ENCODE results near the gene PPP1R12B.
"Not testable (repeated sequence)": the region's sequence is repeated elsewhere in the genome, so short reads cannot be mapped to it uniquely, and the experiment has no call there.

PPP1R12B gene

GRCh38 chr1:202627841-202628565, 279.5 kb downstream of the PPP1R12B start:
- H3K4me3 ChIP-seq (ENCODE audit: low read depth, low read length), result no peak overlapping the region

GRCh38 chr1:202628646-202629215, 280.2 kb downstream of the PPP1R12B start:
- H3K4me3 ChIP-seq (ENCODE audit: low read depth, low read length), result no peak overlapping the region

DNA sequence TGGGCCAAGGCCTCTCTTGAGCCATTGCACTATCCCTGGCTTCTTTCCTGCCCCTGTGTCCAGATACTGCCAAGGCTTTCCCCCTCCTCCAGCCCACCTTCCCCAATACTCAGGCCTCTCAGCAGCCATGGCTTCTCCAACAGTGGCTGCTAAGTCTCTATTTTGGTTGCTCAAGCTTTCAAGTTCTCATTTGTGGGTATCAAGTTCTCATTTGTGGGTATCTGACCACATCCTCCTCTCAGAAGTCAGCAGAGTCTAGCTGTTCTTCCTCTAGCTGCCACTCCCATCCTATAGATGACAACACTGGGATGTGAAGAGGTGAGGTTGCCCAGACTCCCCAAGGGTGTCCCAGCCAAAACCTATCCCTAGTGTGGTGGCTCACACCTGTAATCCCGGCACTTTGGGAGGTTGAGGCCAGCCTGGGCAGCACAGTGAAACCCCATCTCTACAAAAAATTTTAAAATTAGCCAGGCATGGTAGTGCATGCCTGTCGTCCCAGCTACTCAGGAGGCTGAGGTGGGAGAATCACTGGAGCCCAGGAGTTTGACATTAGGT, 280.8 kb downstream of the PPP1R12B start:
- not testable (repeated sequence) for H3K4me3 ChIP-seq (ENCODE audit: low read depth, low read length)

DNA sequence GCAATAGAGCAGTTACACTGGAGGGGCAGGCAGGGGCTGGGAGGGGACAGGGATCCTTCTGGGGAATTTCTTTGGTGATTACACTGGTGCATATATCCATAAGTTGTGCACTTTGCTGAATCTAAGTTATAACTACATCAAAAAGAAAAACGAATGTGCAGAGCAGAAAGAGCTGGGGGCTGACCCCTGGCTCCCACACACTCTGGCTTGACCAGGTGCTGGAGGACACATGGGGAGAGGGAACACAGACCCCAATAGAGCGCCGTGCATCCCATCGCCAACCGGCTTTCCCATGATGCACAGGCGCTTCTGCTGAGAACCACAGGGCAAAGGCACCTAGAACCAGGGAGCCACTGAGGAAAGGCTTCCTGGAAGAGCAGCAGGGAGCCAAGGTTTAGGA, 281.6 kb downstream of the PPP1R12B start:
- not testable (repeated sequence) for H3K4me3 ChIP-seq (ENCODE audit: low read depth, low read length)

- no peak overlapping the region for H3K4me3 ChIP-seq (ENCODE audit: low read depth, low read length)
These were observed 282.0 kb downstream of the PPP1R12B start for GRCh38 chr1:202630541-202630940.

DNA sequence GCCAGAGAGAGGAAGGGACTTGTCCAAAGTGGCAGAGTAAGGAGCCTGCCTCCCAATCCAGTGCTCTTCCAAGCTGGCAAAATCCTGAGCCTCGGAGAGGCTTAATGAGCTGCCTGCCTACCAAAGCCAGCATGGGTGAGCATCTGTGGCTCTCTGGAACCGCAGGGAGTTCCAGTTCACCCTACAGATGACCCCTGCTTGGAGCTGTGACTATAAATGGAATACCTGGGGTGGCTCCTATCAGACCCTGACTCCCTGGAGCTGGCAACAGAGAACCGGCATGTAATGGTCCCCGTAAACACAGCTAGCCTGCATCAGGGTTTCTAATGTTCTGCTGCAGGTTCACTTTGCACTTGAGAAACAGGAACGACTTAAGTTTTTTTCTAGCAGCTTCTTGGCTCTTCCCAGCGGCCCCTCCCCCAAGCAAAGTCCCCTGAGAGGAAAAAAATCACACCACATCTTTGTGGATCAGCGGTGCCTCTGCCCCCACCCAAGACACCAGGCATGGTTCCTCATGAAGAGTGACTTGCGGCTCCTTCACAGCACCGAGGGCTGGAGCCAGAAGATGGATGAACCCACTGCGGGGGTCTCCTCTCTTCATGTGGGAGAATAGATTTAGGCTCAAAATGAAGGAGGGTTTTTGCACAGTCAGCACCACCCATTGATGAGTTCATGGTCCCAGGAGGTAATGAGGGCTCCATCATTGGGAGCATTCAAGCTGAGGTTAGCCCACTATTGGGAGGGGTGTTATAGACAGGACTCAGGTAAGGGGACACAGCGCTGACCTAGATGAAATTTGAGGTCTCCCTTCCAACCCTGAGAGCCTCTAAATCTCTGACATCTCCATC, 282.8 kb downstream of the PPP1R12B start:
- no peak overlapping the region for H3K4me3 ChIP-seq (ENCODE audit: low read depth, low read length)

- no peak overlapping the region for H3K4me3 ChIP-seq (ENCODE audit: low read depth, low read length)
These were observed 283.7 kb downstream of the PPP1R12B start for GRCh38 chr1:202632241-202632640.

DNA sequence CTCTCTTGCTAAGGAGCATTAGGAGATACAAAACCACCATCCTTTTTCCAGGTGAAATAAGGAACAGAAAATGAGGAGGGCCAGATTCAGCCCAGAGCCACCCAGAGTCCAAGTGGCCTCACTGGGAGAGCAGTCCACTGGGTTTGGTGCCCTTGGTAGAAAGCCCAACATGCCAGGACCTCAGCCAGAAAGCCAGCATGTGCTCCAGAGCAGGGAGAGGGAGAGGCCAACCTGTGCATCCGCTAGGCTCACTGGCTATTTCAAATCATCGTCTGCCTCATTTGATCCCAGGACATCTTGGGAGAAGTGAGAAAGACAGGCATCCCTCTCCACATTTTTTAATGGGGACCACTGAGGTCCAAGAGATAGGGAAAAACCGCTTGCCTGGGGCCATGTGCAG, 287.7 kb downstream of the PPP1R12B start:
- not testable (repeated sequence) for H3K4me3 ChIP-seq (ENCODE audit: low read depth, low read length)

DNA sequence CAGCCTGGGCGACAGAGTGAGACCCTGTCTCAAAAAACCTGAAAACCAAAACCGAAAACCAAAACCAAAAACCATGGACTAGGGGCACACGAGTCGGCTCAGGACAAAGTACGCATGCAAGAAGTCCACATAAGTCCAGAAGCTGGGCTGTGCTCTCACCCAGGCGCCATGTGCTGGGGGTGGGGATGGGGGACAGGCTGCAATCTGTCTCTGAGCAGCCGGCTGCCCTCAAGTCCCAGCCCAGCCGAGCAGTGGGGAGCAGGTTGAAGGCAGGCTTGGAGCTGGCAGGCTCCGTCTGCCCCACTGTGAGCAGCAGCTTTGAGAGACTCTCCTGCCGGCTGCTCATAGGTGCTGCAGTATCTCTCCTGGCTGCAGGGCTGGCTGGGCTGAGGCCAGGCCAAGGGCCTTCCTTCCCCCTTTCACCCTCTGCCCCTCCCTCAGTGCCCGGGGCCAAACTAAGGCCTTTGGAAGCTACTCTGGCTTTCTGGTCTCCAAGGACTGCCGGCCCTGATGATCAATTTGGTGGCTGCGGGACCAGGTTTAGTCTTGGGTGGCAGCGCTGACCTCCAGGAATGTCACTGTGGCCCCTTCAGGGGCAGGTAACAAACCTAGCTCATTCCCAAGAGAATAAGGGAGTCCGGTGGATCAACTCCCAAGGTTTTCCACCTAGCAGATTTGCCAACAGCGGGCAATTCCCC, 289.0 kb downstream of the PPP1R12B start:
- not testable (repeated sequence) for H3K4me3 ChIP-seq (ENCODE audit: low read depth, low read length)

DNA sequence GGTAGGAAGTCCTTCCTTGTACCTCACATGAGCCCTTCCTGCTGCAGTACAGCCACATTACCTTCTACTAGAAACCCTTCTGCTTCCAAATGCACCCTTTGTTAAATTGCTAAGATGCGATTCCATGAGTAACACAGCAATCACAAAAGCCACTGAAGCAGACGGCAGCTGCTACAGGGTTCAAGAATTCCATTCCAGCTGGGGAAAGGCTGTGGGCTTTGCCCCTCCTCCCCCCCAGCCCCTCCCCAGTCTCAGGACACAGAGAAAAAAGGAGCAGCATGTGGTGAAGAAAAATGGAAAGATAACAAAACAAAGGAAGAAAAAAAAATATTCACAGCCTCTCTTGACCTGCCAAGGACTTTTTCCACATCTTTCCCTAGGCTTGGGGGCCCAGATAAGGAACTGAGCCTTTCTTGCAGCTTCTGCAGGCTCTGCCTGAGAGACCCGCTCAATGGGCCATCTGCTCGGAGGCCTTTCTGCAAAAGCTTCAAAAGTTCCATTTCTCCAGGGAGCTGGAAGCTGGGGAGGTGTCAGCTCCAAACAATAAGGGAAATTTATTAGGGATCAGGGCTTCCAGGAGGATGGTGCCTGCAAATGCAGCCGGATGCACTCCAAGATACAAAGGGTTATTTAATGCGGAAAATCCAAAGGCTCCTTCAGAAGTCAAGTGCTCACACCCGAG, 289.7 kb downstream of the PPP1R12B start:
- no peak overlapping the region for H3K4me3 ChIP-seq (ENCODE audit: low read depth, low read length)

GRCh38 chr1:202638701-202639305, 290.3 kb downstream of the PPP1R12B start:
- H3K4me3 ChIP-seq (ENCODE audit: low read depth, low read length), result not testable (repeated sequence)

- H3K4me3 ChIP-seq (ENCODE audit: low read depth, low read length), result no peak overlapping the region
These were observed 291.0 kb downstream of the PPP1R12B start for GRCh38 chr1:202639500-202639899.

GRCh38 chr1:202642212-202642611, 293.7 kb downstream of the PPP1R12B start:
- peak overlapping the region; percentile 41 for H3K4me3 ChIP-seq (ENCODE audit: low read depth, low read length)
